Neural progenitor cell (in vitro differentiated cells): ENCODE measurements around the gene HIRA. TPM values are rescaled to one million over a fixed set of nuclear protein-coding genes. Genes with fewer than 3 reads are reported as not detected.
"Not testable (repeated sequence)": the region's sequence is repeated elsewhere in the genome, so short reads cannot be mapped to it uniquely, and the experiment has no call there.

Experiments used
- DNase-seq: peaks from one replicate; pipeline ENCODE4 v3.0.0-alpha.2; 2016; ENCODE audit warnings: low spot score
- H2AFZ ChIP-seq: fragments of 200-600 bp; sonication (generic); replicated peaks from 2 replicates; pipeline ENCODE4 v1.6.1; 2016; ENCODE audit warnings: antibody characterized with exemption
- H3F3A ChIP-seq: fragments of 200-600 bp; sonication (generic); 2 replicates; pipeline ENCODE4 v1.6.1; 2016; ENCODE audit warnings: antibody characterized with exemption, low read depth
- H3K27ac ChIP-seq: fragments of 200-600 bp; sonication (generic); 2 replicates; pipeline ENCODE4 v1.5.1; 2016; ENCODE audit warnings: mild to moderate bottlenecking
- H3K27me3 ChIP-seq: fragments of 200-600 bp; sonication (generic); 2 replicates; pipeline ENCODE4 v1.6.1; 2016; ENCODE audit warnings: mild to moderate bottlenecking, moderate library complexity
- H3K36me3 ChIP-seq: fragments of 200-600 bp; sonication (generic); 2 replicates; pipeline ENCODE4 v1.5.1; 2016
- H3K4me1 ChIP-seq: fragments of 200-600 bp; sonication (generic); 2 replicates; pipeline ENCODE4 v1.6.1; 2016; ENCODE audit warnings: mixed run types
- H3K4me2 ChIP-seq: fragments of 200-600 bp; sonication (generic); 2 replicates; pipeline ENCODE4 v1.6.1; 2016
- H3K4me3 ChIP-seq: fragments of 200-600 bp; sonication (generic); 2 replicates; pipeline ENCODE4 v1.5.1; 2016
- H3K79me2 ChIP-seq: fragments of 200-600 bp; sonication (generic); 2 replicates; pipeline ENCODE4 v1.6.1; 2016; ENCODE audit warnings: low read depth
- H3K9ac ChIP-seq: fragments of 200-600 bp; sonication (generic); 2 replicates; pipeline ENCODE4 v1.6.1; 2016
- H3K9me3 ChIP-seq: fragments of 200-600 bp; sonication (generic); 2 replicates; pipeline ENCODE4 v1.5.1; 2016; ENCODE audit warnings: low read depth
- H4K20me1 ChIP-seq: fragments of 200-600 bp; sonication (generic); 2 replicates; pipeline ENCODE4 v1.6.1; 2016; ENCODE audit warnings: low read depth
- H3K27ac Mint-ChIP-seq: 3 replicates; pipeline ENCODE4 v1.8.0; 2021; ENCODE audit warnings: mixed read lengths
- H3K27me3 Mint-ChIP-seq: 2 replicates; pipeline ENCODE4 v1.8.0; 2022; ENCODE audit warnings: low read depth, mild to moderate bottlenecking, inconsistent platforms, moderate library complexity, mixed read lengths; ENCODE audit not compliant: insufficient read depth
- H3K36me3 Mint-ChIP-seq: 3 replicates; pipeline ENCODE4 v1.8.0; 2021; ENCODE audit warnings: mixed read lengths
- H3K4me1 Mint-ChIP-seq: 3 replicates; pipeline ENCODE4 v1.8.0; 2021; ENCODE audit warnings: mixed read lengths
- H3K4me3 Mint-ChIP-seq: 3 replicates; pipeline ENCODE4 v1.8.0; 2021; ENCODE audit warnings: mild to moderate bottlenecking, moderate library complexity, mixed read lengths
- H3K9me3 Mint-ChIP-seq: 3 replicates; pipeline ENCODE4 v1.8.0; 2020; ENCODE audit warnings: mixed read lengths
- CTCF ChIP-seq: fragments of 200-600 bp; sonication (generic); IDR thresholded peaks from 2 replicates; pipeline ENCODE4 v1.5.1; 2017; ENCODE audit warnings: antibody characterized with exemption, mild to moderate bottlenecking
- EZH2 ChIP-seq: fragments of 200-600 bp; sonication (generic); IDR thresholded peaks from 2 replicates; pipeline ENCODE4 v1.6.1; 2017; ENCODE audit warnings: antibody characterized with exemption, mild to moderate bottlenecking, moderate library complexity
- EZH2phosphoT487 ChIP-seq: fragments of 200-600 bp; sonication (generic); IDR thresholded peaks from 2 replicates; pipeline ENCODE4 v1.6.1; 2017; ENCODE audit warnings: antibody characterized with exemption
- total RNA-seq: library from RNA; depleted of rRNA; stranded (reverse); fragments of >200 nt; gene quantifications from 2 replicates; pipeline ENCODE4 v1.2.3, GENCODE V29; 2015; ENCODE audit warnings: low replicate concordance

HIRA gene
- total RNA-seq, 1 donor from 2014 or later = 18.9 TPM

GRCh38 chr22:19447330-19448075, 16.0 kb upstream of the HIRA start, which contains the start of gene C22orf39:
Gene C22orf39 (minus strand): TSS chr22:19447711. CDS start chr22:19447688, 23 bp downstream.
- H3K4me3 ChIP-seq = peak within 1 kb of the TSS; percentile 81
- Mint-ChIP-seq H3K27me3 (peaks cover 4% of the 10 kb centered on the region), H3K36me3 (peaks cover 30% of the 10 kb centered on the region), H3K27ac (peak within 1 kb of the TSS; percentile 64), H3K9me3 (no peaks in the 10 kb centered on the region), H3K4me1 (peaks cover 34% of the 10 kb centered on the region), H3K4me3 (peak within 1 kb of the TSS; percentile 92)
- H4K20me1 ChIP-seq = peaks cover 43% of the 10 kb centered on the region
- H3F3A ChIP-seq = peaks cover 37% of the 10 kb centered on the region
- TF ChIP-seq EZH2 (peak; percentile 48), CTCF (no peak)
- H3K4me2 ChIP-seq = peak within 1 kb of the TSS; percentile 95
- DNase-seq = peak; percentile 97
- no peaks in the 10 kb centered on the region for H3K9me3 ChIP-seq
- H3K79me2 ChIP-seq = peaks cover 58% of the 10 kb centered on the region
- H3K36me3 ChIP-seq = no peaks in the 10 kb centered on the region
- peaks cover 14% of the 10 kb centered on the region for H3K4me1 ChIP-seq
- H2AFZ ChIP-seq = peak within 1 kb of the TSS; percentile 95
- H3K9ac ChIP-seq = peak within 1 kb of the TSS; percentile 72
- no peaks in the 10 kb centered on the region for H3K27me3 ChIP-seq
- H3K27ac ChIP-seq = peak within 1 kb of the TSS; percentile 83

- H3K36me3 ChIP-seq = no peaks in the 10 kb centered on the region
- no peaks in the 10 kb centered on the region for H3K9me3 ChIP-seq
- TF ChIP-seq EZH2phosphoT487 = no peak
- H3K27me3 Mint-ChIP-seq = peaks cover 4% of the 10 kb centered on the region
- no peak for DNase-seq
- H3K4me3 ChIP-seq = peak overlapping the region; percentile 81
- H2AFZ ChIP-seq = peak overlapping the region; percentile 37
- H3K36me3 Mint-ChIP-seq = peaks cover 32% of the 10 kb centered on the region
- peak overlapping the region; percentile 13 for H3K27ac Mint-ChIP-seq
- peak overlapping the region; percentile 72 for H3K9ac ChIP-seq
- H4K20me1 ChIP-seq = peaks cover 50% of the 10 kb centered on the region
- H3K4me3 Mint-ChIP-seq = peak overlapping the region; percentile 92
- H3K4me1 Mint-ChIP-seq = peaks cover 34% of the 10 kb centered on the region
- H3K4me2 ChIP-seq = peak overlapping the region; percentile 95
- peak overlapping the region; percentile 83 for H3K27ac ChIP-seq
- peaks cover 14% of the 10 kb centered on the region for H3K4me1 ChIP-seq
- no peaks in the 10 kb centered on the region for H3K27me3 ChIP-seq
- H3K79me2 ChIP-seq = peaks cover 66% of the 10 kb centered on the region
- peaks cover 37% of the 10 kb centered on the region for H3F3A ChIP-seq
- no peaks in the 10 kb centered on the region for H3K9me3 Mint-ChIP-seq
Measured at GRCh38 chr22:19446603-19447329, 15.2 kb upstream of the HIRA start.

DNA sequence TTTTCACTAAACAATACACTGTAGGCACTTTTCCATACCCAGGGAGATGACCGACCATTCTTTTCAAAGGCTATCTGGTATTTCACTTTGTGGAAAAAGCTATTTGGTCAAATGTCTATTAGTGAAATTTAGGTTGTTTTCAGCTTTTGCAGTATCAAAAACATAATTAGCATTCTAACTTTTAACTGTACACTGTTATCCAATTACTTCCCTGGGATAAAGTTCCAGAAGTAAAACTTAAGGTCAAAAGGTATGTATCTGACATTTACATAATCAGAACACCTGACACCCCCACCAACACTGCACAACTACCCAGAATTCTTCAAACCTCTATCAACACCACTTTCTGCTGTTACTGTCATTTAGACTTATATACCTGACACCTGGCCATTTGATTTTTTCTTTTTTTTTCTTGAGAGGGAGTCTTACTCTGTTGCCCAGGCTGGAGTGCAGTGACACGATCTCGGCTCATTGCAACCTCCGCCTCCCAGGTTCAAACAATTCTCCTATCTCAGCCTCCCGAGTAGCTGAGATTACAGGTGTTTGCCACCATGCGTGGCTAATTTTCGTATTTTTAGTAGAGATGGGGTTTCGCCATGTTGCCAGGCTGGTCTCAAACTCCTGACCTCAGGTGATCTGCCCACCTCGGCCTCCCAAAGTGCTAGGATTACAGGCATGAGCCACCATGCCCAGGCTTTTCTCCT, 13.9 kb upstream of the HIRA start:
- H3K27ac ChIP-seq, DNase-seq, H3K9me3 Mint-ChIP-seq, H3K27me3 Mint-ChIP-seq, H3K36me3 ChIP-seq, H3K27ac Mint-ChIP-seq, H3K9me3 ChIP-seq, H3K4me3 ChIP-seq, H2AFZ ChIP-seq, H3K27me3 ChIP-seq, H3K9ac ChIP-seq: not testable (repeated sequence)
- peaks cover 78% of the 10 kb centered on the region for H3K79me2 ChIP-seq
- H3F3A ChIP-seq = peaks cover 37% of the 10 kb centered on the region
- peaks cover 14% of the 10 kb centered on the region for H3K4me1 ChIP-seq
- Mint-ChIP-seq H3K4me3 (peak overlapping the region; percentile 55), H3K36me3 (peaks cover 28% of the 10 kb centered on the region), H3K4me1 (peaks cover 34% of the 10 kb centered on the region)
- H3K4me2 ChIP-seq = peak overlapping the region; percentile 95
- H4K20me1 ChIP-seq = peaks cover 61% of the 10 kb centered on the region

GRCh38 chr22:19443544-19444211, 12.1 kb upstream of the HIRA start:
- Mint-ChIP-seq H3K4me1 (peaks cover 28% of the 10 kb centered on the region), H3K36me3 (peaks cover 29% of the 10 kb centered on the region), H3K4me3 (no peak overlapping the region), H3K9me3 (no peaks in the 10 kb centered on the region), H3K27ac (no peak overlapping the region), H3K27me3 (peaks cover 6% of the 10 kb centered on the region)
- no peak overlapping the region for H3K4me2 ChIP-seq
- H3F3A ChIP-seq = peaks cover 21% of the 10 kb centered on the region
- no peak overlapping the region for H2AFZ ChIP-seq
- no peaks in the 10 kb centered on the region for H3K27me3 ChIP-seq
- peaks cover 85% of the 10 kb centered on the region for H3K79me2 ChIP-seq
- H3K4me1 ChIP-seq = peaks cover 13% of the 10 kb centered on the region
- H3K36me3 ChIP-seq = no peaks in the 10 kb centered on the region
- TF ChIP-seq EZH2 (no peak), EZH2phosphoT487 (no peak), CTCF (no peak)
- peaks cover 64% of the 10 kb centered on the region for H4K20me1 ChIP-seq
- H3K27ac ChIP-seq = no peak overlapping the region
- no peaks in the 10 kb centered on the region for H3K9me3 ChIP-seq
- no peak overlapping the region for H3K4me3 ChIP-seq
- H3K9ac ChIP-seq = no peak overlapping the region
- no peak for DNase-seq
